Hindlimb muscle (tissue), 1 donor: ENCODE measurements around the gene HERPUD1. TPM values are rescaled to one million over a fixed set of nuclear protein-coding genes. Genes with fewer than 3 reads are reported as not detected.
"Not testable (repeated sequence)": the region's sequence is repeated elsewhere in the genome, so short reads cannot be mapped to it uniquely, and the experiment has no call there.

Source experiments
- DNase-seq: peaks from one replicate; pipeline ENCODE4 v3.0.0-alpha.2; 2013
- polyA plus RNA-seq: library from polyadenylated mRNA; unstranded; fragments of 120-200 nt; gene quantifications from one replicate; pipeline ENCODE4 v1.2.1, GENCODE V29; 2013; ENCODE audit not compliant: insufficient read length

The HERPUD1 gene
- polyA plus RNA-seq, 1 donor, result 62.5 TPM

GRCh38 chr16:56911771-56912571, 20.0 kb upstream of the HERPUD1 start:
- peak; percentile 34 for DNase-seq

GRCh38 chr16:56912746-56913708, 18.9 kb upstream of the HERPUD1 start:
- no peak for DNase-seq

- DNase-seq, result no peak
Measured at GRCh38 chr16:56914896-56915295, 17.0 kb upstream of the HERPUD1 start.

- peak; percentile 60 for DNase-seq
Measured at GRCh38 chr16:56915336-56916119, 16.4 kb upstream of the HERPUD1 start.

GRCh38 chr16:56916571-56917403, 15.2 kb upstream of the HERPUD1 start:
- DNase-seq, result no peak

- no peak for DNase-seq
Measured at GRCh38 chr16:56918467-56919012, 13.4 kb upstream of the HERPUD1 start.

- no peak for DNase-seq
Measured at GRCh38 chr16:56919099-56919800, 12.7 kb upstream of the HERPUD1 start.

GRCh38 chr16:56921571-56921970, 10.4 kb upstream of the HERPUD1 start:
- DNase-seq, result no peak

- DNase-seq, result no peak
Measured at GRCh38 chr16:56923481-56924091, 8.4 kb upstream of the HERPUD1 start.

- no peak for DNase-seq
Measured at GRCh38 chr16:56927471-56927870, 4.5 kb upstream of the HERPUD1 start.

- DNase-seq, result no peak
Measured at GRCh38 chr16:56929639-56930038, 2.3 kb upstream of the HERPUD1 start.

GRCh38 chr16:56930486-56931270, 1.3 kb upstream of the HERPUD1 start:
- DNase-seq, result no peak

- no peak for DNase-seq
Measured at GRCh38 chr16:56931271-56931891, 561 bp upstream of the HERPUD1 start.

- DNase-seq, result peak; percentile 74
Measured at GRCh38 chr16:56932721-56933619, 1.0 kb downstream of the HERPUD1 start.

- DNase-seq, result no peak
Measured at GRCh38 chr16:56933828-56934598, 2.1 kb downstream of the HERPUD1 start.

- not testable (repeated sequence) for DNase-seq
Measured at GRCh38 chr16:56934599-56935145, 2.7 kb downstream of the HERPUD1 start.

GRCh38 chr16:56935201-56935600, 3.3 kb downstream of the HERPUD1 start:
- DNase-seq, result no peak
